Cardiac muscle cell (in vitro differentiated cells and primary cell): ENCODE measurements around the gene SHISA9. TPM values are rescaled to one million over a fixed set of nuclear protein-coding genes. Genes with fewer than 3 reads are reported as not detected.

Experiments used
- DNase-seq, 2 donors: peaks; one replicate each; pipeline versions ENCODE4 v3.0.0 to v3.0.0-alpha.2; 2010 to 2017; ENCODE audit warnings: low read depth in 1 of 2, low spot score in 1 of 2
- H3K27ac ChIP-seq: fragments of 200-600 bp; sonication (generic); 2 replicates; pipeline ENCODE4 v1.5.1; 2016
- H3K27me3 ChIP-seq: fragments of 200-600 bp; sonication (generic); 2 replicates; pipeline ENCODE4 v1.6.0; 2016; ENCODE audit warnings: control low read depth
- H3K36me3 ChIP-seq: fragments of 200-600 bp; sonication (generic); 2 replicates; pipeline ENCODE4 v1.5.1; 2016; ENCODE audit warnings: control low read depth
- H3K4me1 ChIP-seq: fragments of 200-600 bp; sonication (generic); 2 replicates; pipeline ENCODE4 v1.8.1; 2017; ENCODE audit warnings: low read depth, mild to moderate bottlenecking, mixed run types
- H3K4me3 ChIP-seq: fragments of 200-600 bp; sonication (generic); 2 replicates; pipeline ENCODE4 v1.5.1; 2016; ENCODE audit warnings: mild to moderate bottlenecking
- H3K9me3 ChIP-seq: fragments of 200-600 bp; sonication (generic); 2 replicates; pipeline ENCODE4 v1.5.1; 2017; ENCODE audit warnings: low read depth, mild to moderate bottlenecking, control low read depth
- CTCF ChIP-seq: IDR thresholded peaks from 2 replicates; pipeline ENCODE4 v1.5.1; 2012; ENCODE audit warnings: low read depth, mild to moderate bottlenecking, low read length
- polyA plus RNA-seq: library from polyadenylated mRNA; unstranded; fragments of >200 nt; fragmentation: Nextera tagmentation; extraction: Ambion mirVana; gene quantifications from 2 replicates; pipeline ENCODE4 v1.2.1, GENCODE V29; 2016
- total RNA-seq: library from RNA; depleted of rRNA; stranded (reverse); fragments of >200 nt; gene quantifications from 2 replicates; pipeline ENCODE4 v1.2.3, GENCODE V29; 2016

SHISA9 gene
- total and polyA plus RNA-seq, 2 experiments from 2014 or later: 0.03 TPM; not detected in 1

GRCh38 chr16:13262270-13263090, 361.1 kb downstream of the SHISA9 start:
- H3K27ac ChIP-seq: no peak overlapping the region

GRCh38 chr16:13264749-13265552, 363.6 kb downstream of the SHISA9 start:
- DNase-seq: no peak
- no peaks in the 10 kb centered on the region for H3K27me3 ChIP-seq
- no peaks in the 10 kb centered on the region for H3K9me3 ChIP-seq
- H3K27ac ChIP-seq: no peak overlapping the region
- H3K36me3 ChIP-seq: no peaks in the 10 kb centered on the region
- no peak overlapping the region for H3K4me3 ChIP-seq
- TF ChIP-seq CTCF: no peak
- no peaks in the 10 kb centered on the region for H3K4me1 ChIP-seq

More at GRCh38 chr16:13262270-13263090, 361.1 kb downstream of the SHISA9 start:
- Histone ChIP-seq H3K4me3 (no peak overlapping the region), H3K27me3 (no peaks in the 10 kb centered on the region), H3K36me3 (no peaks in the 10 kb centered on the region), H3K4me1 (no peaks in the 10 kb centered on the region), H3K9me3 (no peaks in the 10 kb centered on the region)
- DNase-seq: no peak
- TF ChIP-seq CTCF: no peak

GRCh38 chr16:13269359-13269758, 368.0 kb downstream of the SHISA9 start:
- H3K9me3 ChIP-seq: no peaks in the 10 kb centered on the region
- H3K4me1 ChIP-seq: peaks cover 3% of the 10 kb centered on the region
- H3K36me3 ChIP-seq: no peaks in the 10 kb centered on the region
- H3K27me3 ChIP-seq: no peaks in the 10 kb centered on the region
- H3K4me3 ChIP-seq: no peak overlapping the region
- H3K27ac ChIP-seq: no peak overlapping the region
- DNase-seq: no peak
- TF ChIP-seq CTCF: no peak

- H3K4me3 ChIP-seq: no peak overlapping the region
- H3K27me3 ChIP-seq: no peaks in the 10 kb centered on the region
- H3K27ac ChIP-seq: no peak overlapping the region
- H3K9me3 ChIP-seq: no peaks in the 10 kb centered on the region
- no peaks in the 10 kb centered on the region for H3K36me3 ChIP-seq
- no peak for TF ChIP-seq CTCF
- no peak for DNase-seq
- H3K4me1 ChIP-seq: peaks cover 4% of the 10 kb centered on the region
These were observed 368.6 kb downstream of the SHISA9 start for GRCh38 chr16:13269905-13270528.

GRCh38 chr16:13270602-13271001, 369.2 kb downstream of the SHISA9 start:
- H3K9me3 ChIP-seq: no peaks in the 10 kb centered on the region
- H3K36me3 ChIP-seq: no peaks in the 10 kb centered on the region
- peaks cover 4% of the 10 kb centered on the region for H3K4me1 ChIP-seq
- no peak for DNase-seq
- no peak overlapping the region for H3K27ac ChIP-seq
- no peak for TF ChIP-seq CTCF
- H3K4me3 ChIP-seq: no peak overlapping the region
- no peaks in the 10 kb centered on the region for H3K27me3 ChIP-seq
